ENCODE results near the gene TMUB2.

TMUB2 gene

GRCh38 chr17:44176671-44177501 lies 9.9 kb upstream of the TMUB2 start:
- DNase-seq = no peak

GRCh38 chr17:44177640-44178039 lies 9.1 kb upstream of the TMUB2 start:
- no peak for DNase-seq

- DNase-seq = no peak
Measured at GRCh38 chr17:44178133-44178532, 8.6 kb upstream of the TMUB2 start.

- no peak for DNase-seq
Measured at GRCh38 chr17:44183024-44183423, 3.7 kb upstream of the TMUB2 start.

GRCh38 chr17:44184212-44184810 lies 2.5 kb upstream of the TMUB2 start:
- DNase-seq = no peak

GRCh38 chr17:44187131-44187899 lies 543 bp downstream of the TMUB2 start:
- DNase-seq = no peak

- no peak for DNase-seq
Measured at GRCh38 chr17:44188576-44189403, 2.0 kb downstream of the TMUB2 start.

- DNase-seq = no peak
Measured at GRCh38 chr17:44190481-44190880, 3.7 kb downstream of the TMUB2 start.

- DNase-seq = no peak
Measured at GRCh38 chr17:44191369-44191768, 4.6 kb downstream of the TMUB2 start.

- no peak for DNase-seq
Measured at GRCh38 chr17:44191941-44192496, 5.2 kb downstream of the TMUB2 start.

GRCh38 chr17:44192750-44193149 lies 6.0 kb downstream of the TMUB2 start:
- DNase-seq = no peak

GRCh38 chr17:44193326-44194084 lies 6.7 kb downstream of the TMUB2 start:
- no peak for DNase-seq

GRCh38 chr17:44197107-44197506 lies 10.3 kb downstream of the TMUB2 start:
- no peak for DNase-seq

- no peak for DNase-seq
Measured at GRCh38 chr17:44197980-44198720, 11.4 kb downstream of the TMUB2 start.

GRCh38 chr17:44198721-44199552 lies 12.2 kb downstream of the TMUB2 start:
- DNase-seq = no peak

GRCh38 chr17:44199553-44200477 lies 13.0 kb downstream of the TMUB2 start, which contains the start of gene ATXN7L3:
Gene ATXN7L3, minus strand, starts transcription at chr17:44199884. Its CDS starts 1,814 bp downstream, at chr17:44198070.
- DNase-seq = peak; percentile 75

- no peak for DNase-seq
Measured at GRCh38 chr17:44200478-44201155, 13.8 kb downstream of the TMUB2 start.

- DNase-seq = no peak
Measured at GRCh38 chr17:44202756-44203155, 16.0 kb downstream of the TMUB2 start.
